ENCODE data around the gene CPM. TPM values are rescaled to one million over a fixed set of nuclear protein-coding genes. Genes with fewer than 3 reads are reported as not detected.
"Not testable (repeated sequence)": the region's sequence is repeated elsewhere in the genome, so short reads cannot be mapped to it uniquely, and the experiment has no call there.

Gene CPM
- total RNA-seq, 2 experiments from 2014 or later = 5.8 to 8.0 TPM

DNA sequence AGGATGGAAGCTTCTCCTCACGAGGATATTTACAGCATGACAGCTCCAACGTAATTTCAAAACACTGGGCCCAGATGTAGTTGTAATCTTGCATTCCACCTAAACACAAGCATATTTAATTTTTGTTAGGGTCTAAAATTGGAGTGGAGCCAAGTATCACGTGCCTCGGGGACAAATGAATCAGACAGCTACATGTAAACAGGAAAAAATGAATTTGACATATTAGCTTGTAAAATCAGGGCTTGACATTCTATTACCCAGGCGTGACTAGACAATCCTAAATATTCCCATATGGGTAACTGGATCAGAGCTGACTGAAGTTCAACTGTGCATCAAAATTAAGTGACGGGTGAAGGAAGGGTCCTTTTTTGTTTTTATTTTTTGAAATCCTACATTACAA is 66.0 kb downstream of the CPM start:
- H3K9me3 Mint-ChIP-seq = no peaks in the 10 kb centered on the region
- peaks cover 3% of the 10 kb centered on the region for H3K27me3 Mint-ChIP-seq
- no peak overlapping the region for H3K27ac Mint-ChIP-seq
- H3K36me3 Mint-ChIP-seq = no peaks in the 10 kb centered on the region
- H3K4me1 Mint-ChIP-seq = no peaks in the 10 kb centered on the region
- no peak overlapping the region for H3K4me3 Mint-ChIP-seq
- no peak for DNase-seq

GRCh38 chr12:68865399-68866164 is 67.4 kb downstream of the CPM start:
- Mint-ChIP-seq H3K4me1 (no peaks in the 10 kb centered on the region), H3K36me3 (no peaks in the 10 kb centered on the region), H3K9me3 (no peaks in the 10 kb centered on the region)

DNA sequence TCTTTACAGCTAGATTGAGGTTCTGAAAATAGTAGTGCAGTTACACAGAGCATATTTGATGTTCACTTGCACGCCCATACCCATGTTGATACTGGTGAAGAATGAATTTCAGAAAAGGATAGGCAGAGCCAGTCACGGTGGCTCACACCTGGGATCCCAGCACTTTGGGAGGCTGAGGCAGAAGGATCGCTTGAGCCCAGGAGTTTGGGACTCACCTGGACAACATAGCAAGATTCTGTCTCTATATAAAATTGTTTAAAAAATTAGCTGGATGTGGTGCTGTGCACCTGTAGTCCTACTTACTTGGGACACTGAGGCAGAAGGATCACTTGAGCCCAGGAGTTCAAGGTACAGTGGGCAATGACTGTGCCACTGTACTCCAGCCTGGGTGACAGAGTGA is 68.4 kb downstream of the CPM start:
- DNase-seq = no peak
- H3K36me3 Mint-ChIP-seq = no peaks in the 10 kb centered on the region
- no peak overlapping the region for H3K4me3 Mint-ChIP-seq
- H3K9me3 Mint-ChIP-seq = no peaks in the 10 kb centered on the region
- H3K27ac Mint-ChIP-seq = no peak overlapping the region
- H3K4me1 Mint-ChIP-seq = no peaks in the 10 kb centered on the region
- no peaks in the 10 kb centered on the region for H3K27me3 Mint-ChIP-seq

More at GRCh38 chr12:68865399-68866164, 67.4 kb downstream of the CPM start:
- DNase-seq = no peak
- H3K27ac Mint-ChIP-seq = no peak overlapping the region
- H3K27me3 Mint-ChIP-seq = no peaks in the 10 kb centered on the region
- no peak overlapping the region for H3K4me3 Mint-ChIP-seq

- not testable (repeated sequence) for H3K36me3 Mint-ChIP-seq, H3K27ac Mint-ChIP-seq, H3K9me3 Mint-ChIP-seq, H3K27me3 Mint-ChIP-seq, DNase-seq, H3K4me1 Mint-ChIP-seq, H3K4me3 Mint-ChIP-seq
Measured at GRCh38 chr12:68863886-68864454, 69.0 kb downstream of the CPM start.

- H3K4me3 Mint-ChIP-seq = no peak overlapping the region
- H3K27me3 Mint-ChIP-seq = no peaks in the 10 kb centered on the region
- no peaks in the 10 kb centered on the region for H3K36me3 Mint-ChIP-seq
- no peaks in the 10 kb centered on the region for H3K4me1 Mint-ChIP-seq
- DNase-seq = no peak
- H3K9me3 Mint-ChIP-seq = no peaks in the 10 kb centered on the region
- no peak overlapping the region for H3K27ac Mint-ChIP-seq
Measured at GRCh38 chr12:68863109-68863770, 69.7 kb downstream of the CPM start.

- no peak for DNase-seq
- Mint-ChIP-seq H3K9me3 (no peaks in the 10 kb centered on the region), H3K4me3 (no peak overlapping the region), H3K4me1 (no peaks in the 10 kb centered on the region), H3K36me3 (no peaks in the 10 kb centered on the region), H3K27me3 (no peaks in the 10 kb centered on the region), H3K27ac (no peak overlapping the region)
Measured at GRCh38 chr12:68861890-68862289, 71.1 kb downstream of the CPM start.

DNA sequence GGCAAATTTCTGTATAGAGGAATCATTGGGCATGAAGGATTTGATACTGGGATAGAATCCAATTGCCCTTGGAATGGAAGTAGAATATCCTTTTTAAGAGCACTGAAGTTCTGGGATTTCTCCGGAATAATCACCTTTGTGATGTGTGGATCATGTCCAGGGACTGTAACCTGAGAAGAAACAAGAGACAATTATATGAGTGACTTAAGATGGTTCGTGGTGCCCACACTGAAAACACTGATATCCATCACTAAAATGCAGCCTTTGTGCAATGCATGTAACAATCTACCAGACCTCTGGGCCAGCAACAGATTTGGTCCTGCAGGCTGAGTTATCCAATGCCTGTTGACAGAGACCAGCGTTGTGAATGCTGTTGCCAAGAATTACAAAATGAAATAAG is 76.5 kb downstream of the CPM start:
- Mint-ChIP-seq H3K36me3 (peaks cover 2% of the 10 kb centered on the region), H3K4me3 (no peak overlapping the region), H3K9me3 (no peaks in the 10 kb centered on the region), H3K27ac (no peak overlapping the region), H3K4me1 (peaks cover 3% of the 10 kb centered on the region), H3K27me3 (no peaks in the 10 kb centered on the region)
- no peak for DNase-seq

- peaks cover 3% of the 10 kb centered on the region for H3K4me1 Mint-ChIP-seq
- no peak overlapping the region for H3K4me3 Mint-ChIP-seq
- H3K27me3 Mint-ChIP-seq = no peaks in the 10 kb centered on the region
- H3K9me3 Mint-ChIP-seq = no peaks in the 10 kb centered on the region
- no peak for DNase-seq
- no peak overlapping the region for H3K27ac Mint-ChIP-seq
- H3K36me3 Mint-ChIP-seq = peaks cover 2% of the 10 kb centered on the region
Measured at GRCh38 chr12:68855771-68856170, 77.2 kb downstream of the CPM start.

DNA sequence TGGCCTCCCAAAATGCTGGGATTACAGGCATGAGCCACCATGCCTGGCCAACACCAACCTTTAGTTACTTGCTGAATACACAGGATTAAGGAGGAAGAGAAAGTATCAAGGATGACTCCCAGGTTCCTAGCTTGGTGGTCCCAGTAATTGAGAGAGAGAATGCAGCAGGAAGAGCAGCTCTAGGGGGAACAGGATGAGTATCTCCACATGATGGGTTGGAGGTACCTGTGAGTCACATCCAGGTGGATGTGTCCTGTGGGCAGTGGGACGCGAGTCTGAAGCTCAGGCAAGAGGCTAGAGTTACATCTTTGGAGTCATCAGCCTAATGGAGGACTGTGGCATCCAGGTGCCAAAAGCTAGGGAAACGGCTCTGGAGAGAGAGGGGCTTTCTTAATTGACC is 77.9 kb downstream of the CPM start:
- DNase-seq = no peak
- H3K36me3 Mint-ChIP-seq = peaks cover 2% of the 10 kb centered on the region
- no peaks in the 10 kb centered on the region for H3K9me3 Mint-ChIP-seq
- H3K4me1 Mint-ChIP-seq = peaks cover 3% of the 10 kb centered on the region
- H3K4me3 Mint-ChIP-seq = no peak overlapping the region
- H3K27me3 Mint-ChIP-seq = no peaks in the 10 kb centered on the region
- H3K27ac Mint-ChIP-seq = no peak overlapping the region

DNA sequence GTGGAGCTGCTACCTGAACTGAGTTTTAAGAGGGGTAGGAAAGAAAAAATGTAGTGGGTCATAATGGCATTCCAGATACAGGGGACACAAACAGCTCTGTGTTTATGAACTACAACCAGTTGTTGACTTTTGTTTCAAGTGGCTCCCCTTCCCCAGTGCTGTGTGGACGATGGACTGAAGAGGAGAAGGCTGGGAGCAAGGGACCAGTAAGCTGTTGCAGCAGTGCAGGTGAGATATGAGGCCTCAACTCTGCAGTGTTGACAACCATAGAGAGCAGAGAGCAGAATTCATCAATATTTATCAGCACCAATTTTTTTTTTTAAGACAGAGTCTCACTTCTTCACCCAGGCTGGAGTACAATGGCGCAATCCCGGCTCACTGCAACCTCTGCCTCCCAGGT is 78.4 kb downstream of the CPM start:
- Mint-ChIP-seq H3K36me3 (peaks cover 2% of the 10 kb centered on the region), H3K4me1 (peaks cover 3% of the 10 kb centered on the region), H3K27me3 (no peaks in the 10 kb centered on the region), H3K27ac (no peak overlapping the region), H3K9me3 (no peaks in the 10 kb centered on the region), H3K4me3 (no peak overlapping the region)
- DNase-seq = no peak

DNA sequence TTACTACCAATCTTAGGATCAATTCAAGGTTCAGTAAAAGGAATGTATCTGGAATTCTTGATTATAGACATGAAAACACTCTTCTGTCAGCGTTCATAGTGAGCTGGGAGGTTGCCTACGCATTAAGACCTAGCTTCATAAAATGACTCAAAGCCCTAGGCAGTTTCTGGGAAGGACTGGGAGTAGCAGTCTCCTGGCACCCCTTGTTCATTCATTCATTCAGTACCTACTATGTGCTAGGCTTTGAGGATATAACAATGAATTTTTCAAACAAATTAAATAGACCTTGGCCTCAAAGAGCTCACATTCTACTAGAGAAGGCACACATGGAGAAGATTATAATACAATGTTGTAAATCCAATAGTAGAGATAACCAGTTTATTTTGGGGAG is 78.9 kb downstream of the CPM start:
- no peak overlapping the region for H3K4me3 Mint-ChIP-seq
- H3K4me1 Mint-ChIP-seq = peaks cover 3% of the 10 kb centered on the region
- no peaks in the 10 kb centered on the region for H3K27me3 Mint-ChIP-seq
- peaks cover 2% of the 10 kb centered on the region for H3K36me3 Mint-ChIP-seq
- H3K27ac Mint-ChIP-seq = no peak overlapping the region
- H3K9me3 Mint-ChIP-seq = no peaks in the 10 kb centered on the region
- no peak for DNase-seq

- Mint-ChIP-seq H3K9me3 (no peaks in the 10 kb centered on the region), H3K27ac (no peak overlapping the region), H3K4me1 (peaks cover 3% of the 10 kb centered on the region), H3K27me3 (no peaks in the 10 kb centered on the region), H3K36me3 (peaks cover 3% of the 10 kb centered on the region), H3K4me3 (no peak overlapping the region)
- DNase-seq = no peak
Measured at GRCh38 chr12:68853396-68854077, 79.4 kb downstream of the CPM start.

DNA sequence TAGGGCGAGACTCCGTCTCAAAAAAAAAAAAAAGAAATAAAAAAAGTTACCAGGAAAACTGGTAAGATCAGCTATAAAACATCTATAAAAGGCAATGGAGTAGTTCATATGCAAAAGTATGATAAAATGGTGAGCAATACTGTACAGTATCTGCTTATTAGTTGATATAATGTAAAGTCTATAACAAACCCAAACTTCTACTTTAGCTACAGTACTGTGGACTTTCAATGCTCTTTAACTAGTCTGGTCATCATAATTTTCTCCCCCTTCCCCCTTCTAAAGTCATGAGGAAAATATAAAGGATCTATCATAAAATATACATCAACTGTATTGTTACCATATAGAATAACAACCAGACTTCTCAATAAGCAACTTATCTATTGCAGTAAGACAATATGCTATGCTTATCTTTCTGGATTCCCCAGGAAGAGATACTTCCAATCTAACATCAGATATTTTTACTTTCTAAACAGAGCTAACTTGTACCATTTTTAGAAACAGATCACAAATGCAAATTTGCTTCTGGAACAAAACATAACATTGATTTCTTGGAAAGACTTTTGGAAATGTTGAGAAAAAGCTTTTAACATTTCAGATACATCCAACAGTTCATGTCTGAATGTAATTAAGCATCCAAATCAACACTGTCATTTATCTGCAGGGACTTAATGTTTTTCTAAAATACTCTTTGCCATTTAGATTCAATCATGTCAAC is 81.2 kb downstream of the CPM start:
- no peaks in the 10 kb centered on the region for H3K27me3 Mint-ChIP-seq
- H3K4me1 Mint-ChIP-seq = peaks cover 3% of the 10 kb centered on the region
- no peaks in the 10 kb centered on the region for H3K9me3 Mint-ChIP-seq
- no peak for DNase-seq
- no peak overlapping the region for H3K4me3 Mint-ChIP-seq
- H3K36me3 Mint-ChIP-seq = peaks cover 5% of the 10 kb centered on the region
- no peak overlapping the region for H3K27ac Mint-ChIP-seq

DNA sequence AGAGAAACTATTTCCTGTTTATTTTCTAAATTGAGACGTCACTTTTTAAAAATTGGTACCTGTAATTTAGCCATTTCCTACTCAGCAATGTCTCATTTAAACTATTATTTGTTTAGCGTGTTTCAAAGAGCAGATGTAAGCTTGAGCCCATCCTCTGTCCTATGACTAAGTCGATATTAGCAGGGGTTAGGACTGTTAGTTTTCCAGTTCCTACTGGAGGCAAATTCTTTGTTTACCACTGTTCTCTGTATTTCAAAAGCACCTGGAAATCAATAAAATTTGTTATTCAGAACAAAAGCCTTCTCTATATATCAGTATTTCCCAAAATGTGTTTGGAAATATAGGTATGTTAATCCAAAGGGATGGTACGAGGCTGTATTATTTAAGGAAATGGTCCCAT is 82.6 kb downstream of the CPM start:
- Mint-ChIP-seq H3K36me3 (peaks cover 5% of the 10 kb centered on the region), H3K27me3 (no peaks in the 10 kb centered on the region), H3K4me3 (no peak overlapping the region), H3K27ac (no peak overlapping the region), H3K9me3 (no peaks in the 10 kb centered on the region), H3K4me1 (peaks cover 3% of the 10 kb centered on the region)
- no peak for DNase-seq

DNA sequence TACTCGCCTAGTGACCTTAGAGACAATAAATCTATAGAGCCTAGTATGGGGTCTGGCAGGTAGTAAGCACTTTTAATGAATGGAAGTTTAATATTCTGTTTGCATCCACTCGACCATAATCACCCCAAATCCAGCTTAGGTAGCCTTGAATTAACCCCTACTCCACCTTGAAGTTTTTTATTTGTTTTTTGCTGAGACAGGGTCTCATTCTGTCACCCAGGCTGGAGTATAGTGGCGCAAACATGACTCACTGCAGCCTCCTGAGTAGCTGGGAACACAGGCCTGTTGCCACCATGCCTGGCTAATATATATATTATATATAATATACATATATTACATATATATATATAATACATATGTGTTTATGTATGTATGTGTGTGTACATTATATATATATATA is 86.2 kb downstream of the CPM start:
- Mint-ChIP-seq H3K4me1 (no peaks in the 10 kb centered on the region), H3K36me3 (peaks cover 13% of the 10 kb centered on the region), H3K27ac (no peak overlapping the region)

More for the DNA sequence above, 86.2 kb downstream of the CPM start:
- H3K9me3 Mint-ChIP-seq = no peaks in the 10 kb centered on the region
- H3K27me3 Mint-ChIP-seq = no peaks in the 10 kb centered on the region
- DNase-seq = no peak
- no peak overlapping the region for H3K4me3 Mint-ChIP-seq
